B cell (primary cell): Measurements from ENCODE around the gene SLC48A1. TPM values are rescaled to one million over a fixed set of nuclear protein-coding genes. Genes with fewer than 3 reads are reported as not detected.

Experiments used
- ATAC-seq: fragments of 200-7000 bp; cut with Tn5 transposase; one replicate; pipeline ENCODE4 v1.10.0; 2021; ENCODE audit warnings: low read depth, mild to moderate bottlenecking, moderate number of reproducible peaks, moderate library complexity
- CTCF ChIA-PET: fragments of 350-600 bp; sonication (Branson Sonifier 250); formaldehyde crosslinking; loops from one replicate; lab custom pipeline; 2021; ENCODE audit warnings: antibody characterized with exemption, inconsistent platforms; lab: Charles Lee
- POLR2A ChIA-PET: fragments of 350-600 bp; sonication (Branson Sonifier 250); formaldehyde crosslinking; loops from one replicate; lab custom pipeline; 2021; ENCODE audit warnings: antibody characterized with exemption; lab: Charles Lee
- DNase-seq: peaks from one replicate; pipeline ENCODE4 v3.0.0; 2013
- H2AFZ ChIP-seq: 2 replicates; pipeline ENCODE4 v1.6.1; 2012; ENCODE audit warnings: mild to moderate bottlenecking, low read depth, low read length; ENCODE audit not compliant: insufficient read depth, poor library complexity, severe bottlenecking
- H3K27ac ChIP-seq, 2 donors: 1 replicate in 1 of 2; 2 replicates in 1 of 2; pipeline ENCODE4 v1.5.1; 2012 to 2013; ENCODE audit warnings: low read length in 2 of 2, mild to moderate bottlenecking in 2 of 2, moderate library complexity in 1 of 2
- H3K27me3 ChIP-seq, 4 experiments: fragments of 200-600 bp in 1 of 4; sonication (generic) in 1 of 4; replicated peaks in 1 of 4; 1 replicate in 2 of 4; 2 replicates in 2 of 4; pipeline versions ENCODE4 v1.6.1 to v1.7.0; 2013 to 2016; ENCODE audit warnings: low read length in 3 of 4, mild to moderate bottlenecking in 2 of 4, mixed read lengths in 1 of 4, moderate library complexity in 1 of 4; ENCODE audit not compliant: insufficient read depth in 4 of 4, control insufficient read depth in 3 of 4; ENCODE audit errors: control extremely low read depth in 1 of 4
- H3K36me3 ChIP-seq, 2 experiments: replicated peaks in 1 of 2; 1 replicate in 1 of 2; 2 replicates in 1 of 2; pipeline versions ENCODE4 v1.6.1 to v1.7.1; 2013; ENCODE audit warnings: low read length in 1 of 2; ENCODE audit not compliant: insufficient read depth in 2 of 2, control insufficient read depth in 1 of 2; ENCODE audit errors: control extremely low read depth in 1 of 2, extremely low read depth in 1 of 2
- H3K4me1 ChIP-seq, 2 donors: fragments of 200-600 bp in 1 of 2; sonication (generic) in 1 of 2; 1 replicate in 1 of 2; 2 replicates in 1 of 2; pipeline versions ENCODE4 v1.5.1 to v1.6.1; 2013 to 2017; ENCODE audit warnings: low read length in 2 of 2; ENCODE audit not compliant: control insufficient read depth in 2 of 2, insufficient read depth in 2 of 2
- H3K4me2 ChIP-seq: replicated peaks from 2 replicates; pipeline ENCODE3; 2012; ENCODE audit warnings: mild to moderate bottlenecking, low read depth, low read length; ENCODE audit not compliant: poor library complexity, severe bottlenecking
- H3K4me3 ChIP-seq, 5 experiments: fragments of 200-600 bp in 1 of 5; sonication (generic) in 1 of 5; 1 replicate in 3 of 5; 2 replicates in 2 of 5; pipeline versions ENCODE4 v1.5.1 to v1.7.0; 2011 to 2016; ENCODE audit warnings: low read length in 4 of 5, mild to moderate bottlenecking in 4 of 5, low read depth in 2 of 5, control low read depth in 1 of 5, moderate library complexity in 1 of 5; ENCODE audit not compliant: insufficient read depth in 1 of 5; ENCODE audit errors: control extremely low read depth in 1 of 5, extremely low read depth in 1 of 5
- H3K79me2 ChIP-seq: fragments of 200-600 bp; sonication (generic); one replicate; pipeline ENCODE4 v1.6.0; 2016; ENCODE audit warnings: low read length; ENCODE audit not compliant: control insufficient read depth, insufficient read depth
- H3K9ac ChIP-seq: fragments of 200-600 bp; sonication (generic); 2 replicates; pipeline ENCODE4 v1.6.1; 2017; ENCODE audit warnings: mild to moderate bottlenecking, low read length, moderate library complexity
- H3K9me3 ChIP-seq, 3 donors: one replicate each; pipeline versions ENCODE4 v1.6.1 to v1.7.1; 2013; ENCODE audit warnings: low read length in 2 of 3; ENCODE audit not compliant: control insufficient read depth in 2 of 3, insufficient read depth in 1 of 3; ENCODE audit errors: control extremely low read depth in 1 of 3
- H4K20me1 ChIP-seq: 2 replicates; pipeline ENCODE4 v1.6.0; 2012; ENCODE audit warnings: mild to moderate bottlenecking, low read length; ENCODE audit not compliant: insufficient read depth, control insufficient read depth, poor library complexity, severe bottlenecking
- H3K27ac Mint-ChIP-seq: one replicate; pipeline ENCODE4 v1.8.0; 2021; ENCODE audit warnings: mixed read lengths
- H3K27me3 Mint-ChIP-seq: one replicate; pipeline ENCODE4 v1.8.0; 2021; ENCODE audit warnings: mixed read lengths
- H3K4me1 Mint-ChIP-seq: one replicate; pipeline ENCODE4 v1.8.0; 2021; ENCODE audit warnings: mixed read lengths
- H3K4me3 Mint-ChIP-seq: one replicate; pipeline ENCODE4 v1.8.0; 2021; ENCODE audit warnings: mixed read lengths
- H3K9me3 Mint-ChIP-seq: one replicate; pipeline ENCODE4 v1.8.0; 2022; ENCODE audit warnings: mixed read lengths; ENCODE audit not compliant: insufficient read depth
- EZH2 ChIP-seq: IDR thresholded peaks from 2 replicates; pipeline ENCODE4 v1.6.1; 2012; ENCODE audit warnings: borderline replicate concordance, low read depth, mild to moderate bottlenecking, moderate library complexity, low read length; ENCODE audit not compliant: insufficient read depth, poor library complexity, severe bottlenecking
- WGBS: methylation state at CpG from one replicate; pipeline ENCODE4 v1.1.5; 2013; ENCODE audit warnings: missing lambda C conversion rate; ENCODE audit not compliant: insufficient coverage; 5-methylcytosine and 5-hydroxymethylcytosine counted together
- intact Hi-C: fragments of 100-400 bp; cut with micrococcal nuclease; formaldehyde crosslinking; loops from one replicate; pipeline ENCODE4 v1.10.0; 2022
- polyA plus RNA-seq: library from polyadenylated mRNA; depleted of rRNA; stranded (reverse); fragments of >200 nt; gene quantifications from 2 replicates; pipeline ENCODE4 v1.2.3, GENCODE V29; 2012
- total RNA-seq, 2 donors: library from RNA; stranded (reverse); fragments of 120-200 nt in 1 of 2; gene quantifications; 1 replicate in 1 of 2; 2 replicates in 1 of 2; pipeline versions ENCODE4 v1.2.3 to v1.2.4, GENCODE V29; 2013 to 2022
- TF ChIP-seq, protein P1 (sequence below): fragments of 200-600 bp; IDR thresholded peaks from one replicate; pipeline ENCODE4 v1.8.0; 2022; ENCODE audit warnings: antibody characterized with exemption, mild to moderate bottlenecking

Gene SLC48A1
- total and polyA plus RNA-seq, 2 donors (not counting 1 experiment from before 2014, with no cell fraction given), result 8.0 to 20.0 TPM

- H3K79me2 ChIP-seq, result peaks cover 98% of the 10 kb centered on the region
- intact Hi-C loops, result no loop called here
- ATAC-seq (no peak), DNase-seq (no peak)
- CTCF ChIA-PET, result interaction anchor here (1.2 to 38.8 kb wide), 3 partner anchors 9 to 31 kb away, joined by 5 to 1203 read pairs (median 76); partner anchors contain the start of gene HDAC7
- H3K4me1 ChIP-seq, result peaks cover 57 to 85% of the 10 kb centered on the region in 2 donors
- H3K36me3 ChIP-seq, result peaks cover 0 to 24% of the 10 kb centered on the region in 2 experiments
- H3K4me3 Mint-ChIP-seq, result peak overlapping the region; percentile 70
- H3K4me3 ChIP-seq, result no peak overlapping the region
- no peaks in the 10 kb centered on the region for H3K27me3 ChIP-seq
- H4K20me1 ChIP-seq, result peaks cover 40% of the 10 kb centered on the region
- 84% methylated on average over 4 of the region's 8 CpGs for WGBS
- POLR2A ChIA-PET, result interaction anchor here (0.5 kb wide), 1 partner anchor 17 kb away, joined by 10 read pairs; no protein-coding TSS in a partner anchor
- no peak for TF ChIP-seq EZH2
- TF ChIP-seq, protein P1, sequence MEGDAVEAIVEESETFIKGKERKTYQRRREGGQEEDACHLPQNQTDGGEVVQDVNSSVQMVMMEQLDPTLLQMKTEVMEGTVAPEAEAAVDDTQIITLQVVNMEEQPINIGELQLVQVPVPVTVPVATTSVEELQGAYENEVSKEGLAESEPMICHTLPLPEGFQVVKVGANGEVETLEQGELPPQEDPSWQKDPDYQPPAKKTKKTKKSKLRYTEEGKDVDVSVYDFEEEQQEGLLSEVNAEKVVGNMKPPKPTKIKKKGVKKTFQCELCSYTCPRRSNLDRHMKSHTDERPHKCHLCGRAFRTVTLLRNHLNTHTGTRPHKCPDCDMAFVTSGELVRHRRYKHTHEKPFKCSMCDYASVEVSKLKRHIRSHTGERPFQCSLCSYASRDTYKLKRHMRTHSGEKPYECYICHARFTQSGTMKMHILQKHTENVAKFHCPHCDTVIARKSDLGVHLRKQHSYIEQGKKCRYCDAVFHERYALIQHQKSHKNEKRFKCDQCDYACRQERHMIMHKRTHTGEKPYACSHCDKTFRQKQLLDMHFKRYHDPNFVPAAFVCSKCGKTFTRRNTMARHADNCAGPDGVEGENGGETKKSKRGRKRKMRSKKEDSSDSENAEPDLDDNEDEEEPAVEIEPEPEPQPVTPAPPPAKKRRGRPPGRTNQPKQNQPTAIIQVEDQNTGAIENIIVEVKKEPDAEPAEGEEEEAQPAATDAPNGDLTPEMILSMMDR, result no peak
- H3K4me1 Mint-ChIP-seq, result peaks cover 85% of the 10 kb centered on the region
- H3K9me3 ChIP-seq, result no peaks in the 10 kb centered on the region
- peak overlapping the region; percentile 4 for H3K4me2 ChIP-seq
- peak overlapping the region; percentile 91 for H3K27ac Mint-ChIP-seq
- H3K9ac ChIP-seq, result no peak overlapping the region
- H3K9me3 Mint-ChIP-seq, result no peaks in the 10 kb centered on the region
- H3K27ac ChIP-seq, result peak overlapping the region in 1 of 2 donors; percentile 94
- H3K27me3 Mint-ChIP-seq, result no peaks in the 10 kb centered on the region
- H2AFZ ChIP-seq, result no peak overlapping the region
Measured at GRCh38 chr12:47804171-47804570, 31.1 kb downstream of the SLC48A1 start.

DNA sequence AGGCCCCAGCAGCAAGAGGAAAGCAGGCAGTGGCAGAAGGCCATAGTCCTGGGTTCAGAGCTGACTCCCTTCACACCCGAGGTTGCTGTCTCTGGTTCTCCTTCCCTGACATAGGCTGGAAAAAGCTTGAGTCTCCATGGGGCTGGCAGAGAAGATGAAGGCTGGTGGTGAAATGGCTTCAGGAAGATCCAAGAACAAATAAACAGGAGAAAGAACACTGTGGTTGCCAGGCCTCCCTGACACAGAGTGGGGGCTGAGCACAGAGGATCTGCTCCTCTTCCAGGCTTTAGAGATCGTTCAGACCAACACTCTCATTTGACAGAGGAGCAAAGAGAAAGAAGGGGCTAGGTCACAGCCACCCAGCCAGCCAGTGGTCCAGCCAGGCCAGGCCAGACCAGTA lies 32.4 kb downstream of the SLC48A1 start:
- Mint-ChIP-seq H3K27ac (peak overlapping the region; percentile 91), H3K4me3 (no peak overlapping the region), H3K9me3 (no peaks in the 10 kb centered on the region), H3K4me1 (peaks cover 91% of the 10 kb centered on the region), H3K27me3 (no peaks in the 10 kb centered on the region)
- no peak overlapping the region for H3K9ac ChIP-seq
- peaks cover 98% of the 10 kb centered on the region for H3K79me2 ChIP-seq
- ATAC-seq, result no peak
- TF ChIP-seq, protein P1, result no peak
- no peak for TF ChIP-seq EZH2
- no peak overlapping the region for H3K4me3 ChIP-seq
- POLR2A ChIA-PET, result interaction anchor here (17.3 kb wide), 1 partner anchor 30 kb away, joined by 264 read pairs; no protein-coding TSS in a partner anchor
- 70% methylated on average over 2 of the region's 2 CpGs for WGBS
- H3K4me2 ChIP-seq, result no peak overlapping the region
- no peak for DNase-seq
- H3K27me3 ChIP-seq, result no peaks in the 10 kb centered on the region
- peaks cover 0 to 14% of the 10 kb centered on the region in 2 experiments for H3K36me3 ChIP-seq
- intact Hi-C loops, result no loop called here
- H3K4me1 ChIP-seq, result peaks cover 68 to 90% of the 10 kb centered on the region in 2 donors
- CTCF ChIA-PET, result interaction anchor here (9.3 to 38.8 kb wide), 2 partner anchors 14 to 29 kb away, joined by 76 to 1203 read pairs; partner anchors contain the start of gene HDAC7
- H2AFZ ChIP-seq, result no peak overlapping the region
- peak overlapping the region in 1 of 2 donors; percentile 94 for H3K27ac ChIP-seq
- H4K20me1 ChIP-seq, result peaks cover 27% of the 10 kb centered on the region
- no peaks in the 10 kb centered on the region for H3K9me3 ChIP-seq
